Measurements from ENCODE around the gene CYP27A1.

- TF ChIP-seq, protein P1, sequence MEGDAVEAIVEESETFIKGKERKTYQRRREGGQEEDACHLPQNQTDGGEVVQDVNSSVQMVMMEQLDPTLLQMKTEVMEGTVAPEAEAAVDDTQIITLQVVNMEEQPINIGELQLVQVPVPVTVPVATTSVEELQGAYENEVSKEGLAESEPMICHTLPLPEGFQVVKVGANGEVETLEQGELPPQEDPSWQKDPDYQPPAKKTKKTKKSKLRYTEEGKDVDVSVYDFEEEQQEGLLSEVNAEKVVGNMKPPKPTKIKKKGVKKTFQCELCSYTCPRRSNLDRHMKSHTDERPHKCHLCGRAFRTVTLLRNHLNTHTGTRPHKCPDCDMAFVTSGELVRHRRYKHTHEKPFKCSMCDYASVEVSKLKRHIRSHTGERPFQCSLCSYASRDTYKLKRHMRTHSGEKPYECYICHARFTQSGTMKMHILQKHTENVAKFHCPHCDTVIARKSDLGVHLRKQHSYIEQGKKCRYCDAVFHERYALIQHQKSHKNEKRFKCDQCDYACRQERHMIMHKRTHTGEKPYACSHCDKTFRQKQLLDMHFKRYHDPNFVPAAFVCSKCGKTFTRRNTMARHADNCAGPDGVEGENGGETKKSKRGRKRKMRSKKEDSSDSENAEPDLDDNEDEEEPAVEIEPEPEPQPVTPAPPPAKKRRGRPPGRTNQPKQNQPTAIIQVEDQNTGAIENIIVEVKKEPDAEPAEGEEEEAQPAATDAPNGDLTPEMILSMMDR (IDR thresholded peaks at IDR 0.05): no peak
- TF ChIP-seq EZH2 (IDR thresholded peaks at IDR 0.05) (no peak), EZH2phosphoT487 (IDR thresholded peaks at IDR 0.05) (no peak)
Observed at GRCh38 chr2:218831378-218831990, 49.5 kb downstream of the CYP27A1 start, which contains the start of gene PRKAG3.

Data from neural progenitor cell (in vitro differentiated cells).